Body of pancreas (tissue), 4 donors: ENCODE results near the gene E2F6.

Experiments used
- POLR2A ChIP-seq, 3 donors: fragments of 450-650 bp; IDR thresholded peaks; one replicate each; pipeline ENCODE4 v1.6.1; 2016; ENCODE audit warnings: antibody characterized with exemption in 3 of 3, mild to moderate bottlenecking in 2 of 3
- TF ChIP-seq, protein P1 (sequence below), 7 experiments: fragments of 450-650 bp in 4 of 7; fragments of 200-600 bp in 3 of 7; sonication (generic) in 3 of 7; IDR thresholded peaks; one replicate each; pipeline ENCODE4 v1.5.1; 2016 to 2019; ENCODE audit warnings: antibody characterized with exemption in 7 of 7

DNA sequence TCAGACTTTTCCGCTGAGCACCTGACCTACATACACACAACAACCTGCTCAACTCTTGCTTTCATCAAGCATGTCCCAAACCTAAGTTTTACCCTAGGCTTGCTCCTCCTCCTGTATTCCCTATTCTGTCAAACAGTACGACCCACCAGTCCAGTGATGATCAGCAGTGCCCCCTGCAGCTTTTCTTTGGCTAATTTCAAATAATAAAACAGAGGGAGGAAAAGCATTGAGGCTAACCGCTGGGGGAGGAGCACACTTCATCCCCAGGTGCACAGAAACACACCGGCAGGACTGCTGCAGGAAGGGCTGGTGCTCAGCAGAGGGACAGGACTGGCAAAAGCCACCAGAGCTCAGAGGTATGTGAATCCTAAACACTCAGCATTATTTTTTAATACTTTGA is 21.2 kb downstream of the E2F6 start:
- no peak for TF ChIP-seq POLR2A (IDR thresholded peaks at IDR 0.05)
- TF ChIP-seq, protein P1, sequence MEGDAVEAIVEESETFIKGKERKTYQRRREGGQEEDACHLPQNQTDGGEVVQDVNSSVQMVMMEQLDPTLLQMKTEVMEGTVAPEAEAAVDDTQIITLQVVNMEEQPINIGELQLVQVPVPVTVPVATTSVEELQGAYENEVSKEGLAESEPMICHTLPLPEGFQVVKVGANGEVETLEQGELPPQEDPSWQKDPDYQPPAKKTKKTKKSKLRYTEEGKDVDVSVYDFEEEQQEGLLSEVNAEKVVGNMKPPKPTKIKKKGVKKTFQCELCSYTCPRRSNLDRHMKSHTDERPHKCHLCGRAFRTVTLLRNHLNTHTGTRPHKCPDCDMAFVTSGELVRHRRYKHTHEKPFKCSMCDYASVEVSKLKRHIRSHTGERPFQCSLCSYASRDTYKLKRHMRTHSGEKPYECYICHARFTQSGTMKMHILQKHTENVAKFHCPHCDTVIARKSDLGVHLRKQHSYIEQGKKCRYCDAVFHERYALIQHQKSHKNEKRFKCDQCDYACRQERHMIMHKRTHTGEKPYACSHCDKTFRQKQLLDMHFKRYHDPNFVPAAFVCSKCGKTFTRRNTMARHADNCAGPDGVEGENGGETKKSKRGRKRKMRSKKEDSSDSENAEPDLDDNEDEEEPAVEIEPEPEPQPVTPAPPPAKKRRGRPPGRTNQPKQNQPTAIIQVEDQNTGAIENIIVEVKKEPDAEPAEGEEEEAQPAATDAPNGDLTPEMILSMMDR (IDR thresholded peaks at IDR 0.05), result no peak
